ENCODE results near the gene MAST4.

Gene MAST4

DNA sequence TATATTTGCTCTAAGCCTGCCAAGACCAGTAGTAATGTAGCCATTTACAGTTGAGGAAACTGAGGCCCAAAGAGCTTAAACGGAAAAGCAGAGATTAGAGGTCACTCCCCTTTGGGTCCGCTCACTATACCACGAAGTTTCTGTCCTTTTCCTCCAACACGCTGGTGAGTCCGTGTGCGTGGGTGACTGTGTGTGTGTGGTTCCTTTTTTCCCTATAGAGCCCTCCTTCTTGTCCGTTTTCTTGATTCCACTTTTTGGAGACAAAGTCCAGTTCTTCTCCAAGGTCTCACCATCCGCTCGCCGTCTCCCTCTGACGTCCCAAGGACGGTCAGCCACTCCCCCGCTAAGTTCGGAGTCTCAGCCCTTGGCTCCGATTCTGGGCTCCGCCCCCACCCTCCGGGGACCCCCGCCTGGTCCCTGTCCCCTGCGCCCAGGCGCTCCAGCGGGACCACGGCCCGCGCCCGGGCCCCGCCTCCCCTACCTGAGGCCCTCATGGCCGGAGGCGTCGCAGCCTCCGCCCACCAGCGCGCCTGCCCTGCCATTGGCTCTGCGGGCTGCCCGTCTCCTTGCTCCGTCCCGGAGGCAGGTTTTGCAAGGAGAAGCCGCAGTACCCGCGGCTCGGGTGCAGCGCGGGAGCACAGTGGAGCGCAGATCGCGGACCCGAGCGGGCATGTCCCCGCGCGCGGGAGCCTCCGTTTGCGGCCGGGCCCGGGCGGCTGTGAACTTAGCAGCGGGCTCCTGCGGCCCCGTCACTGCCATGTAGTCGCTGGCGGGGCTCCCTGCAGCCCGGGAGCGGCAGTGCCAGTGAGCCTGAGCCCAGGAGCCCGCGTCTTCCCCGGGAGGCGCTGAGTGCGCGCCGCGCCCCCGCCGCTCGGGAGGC lies at the start of gene MAST4:
MAST4 (plus strand) TSS at position 638 of the 880 bp plus-strand sequence. CDS start 263 bp downstream, outside the sequence.
- no peak for FAIRE-seq

- no peak for FAIRE-seq
Observed at GRCh38 chr5:66546541-66546940, 49.7 kb upstream of the MAST4 start.

DNA sequence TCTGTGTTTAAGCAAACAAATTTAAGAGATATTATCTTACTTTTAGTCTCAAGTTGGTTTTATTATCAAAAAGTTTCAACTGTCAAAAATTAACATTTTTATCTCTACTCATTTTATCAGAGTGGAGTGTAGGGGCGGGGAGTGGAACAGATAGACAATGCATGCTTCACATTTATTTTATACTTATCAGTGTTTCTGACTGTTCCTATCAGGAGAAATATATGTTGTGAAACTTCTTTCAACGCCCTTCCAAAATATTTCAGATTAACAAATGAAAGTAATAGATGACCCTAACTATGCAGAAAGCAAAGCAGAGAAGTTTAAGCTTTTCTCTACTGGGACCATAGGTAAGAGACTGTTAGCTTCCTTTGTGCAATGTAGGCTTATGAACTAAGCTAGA lies 44.9 kb upstream of the MAST4 start:
- no peak for FAIRE-seq

DNA sequence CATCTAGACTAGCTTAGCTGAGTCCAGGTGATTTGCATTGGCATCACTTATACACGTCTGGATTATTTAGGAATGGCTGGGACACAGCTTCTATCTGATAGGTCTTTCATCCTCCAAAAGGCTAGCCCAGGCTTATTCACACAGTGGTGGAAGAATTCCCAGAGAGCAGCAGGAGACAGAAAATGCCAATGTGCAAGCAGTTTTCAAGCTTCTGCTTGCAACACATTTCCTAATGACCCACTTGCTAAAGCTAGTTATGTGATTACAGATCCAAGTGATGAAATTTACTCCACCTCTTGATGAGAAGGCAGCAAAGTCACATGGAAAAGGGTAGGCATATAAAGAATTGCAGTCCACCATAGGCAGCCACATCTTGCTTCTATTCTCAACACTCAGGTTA lies 44.2 kb upstream of the MAST4 start:
- no peak for FAIRE-seq

GRCh38 chr5:66553368-66553912 lies 42.8 kb upstream of the MAST4 start:
- no peak for FAIRE-seq

DNA sequence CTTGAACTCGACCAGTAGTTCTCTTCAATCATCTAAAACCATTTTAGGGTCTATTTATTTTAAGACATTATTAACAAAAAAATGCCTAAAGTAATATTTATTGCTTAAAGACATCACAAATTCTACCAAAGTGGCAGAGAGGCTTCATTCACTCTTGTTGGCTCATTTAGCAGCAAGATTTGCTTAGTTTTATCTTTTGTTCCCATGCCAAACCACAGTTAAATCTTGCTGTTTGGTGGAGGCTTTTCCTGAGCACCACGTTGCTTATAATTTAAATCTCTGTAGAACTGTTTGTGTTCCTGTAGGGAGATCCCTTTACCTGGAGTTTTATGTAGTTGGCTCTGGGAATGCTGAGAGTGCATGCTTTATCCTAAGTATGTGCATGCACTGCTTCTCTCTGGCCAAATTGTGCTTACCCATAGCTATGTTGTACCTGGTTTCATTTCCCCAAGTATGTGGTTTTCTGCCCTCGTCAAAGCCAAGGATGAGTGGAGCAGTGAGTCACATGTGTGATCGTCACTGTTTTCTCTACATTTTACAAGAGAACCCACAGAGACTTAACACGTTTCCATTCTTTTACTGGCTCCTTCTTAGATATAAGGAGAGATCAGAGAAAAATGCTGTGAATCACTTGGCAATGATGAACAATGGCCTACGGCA lies 42.1 kb upstream of the MAST4 start:
- FAIRE-seq: no peak

DNA sequence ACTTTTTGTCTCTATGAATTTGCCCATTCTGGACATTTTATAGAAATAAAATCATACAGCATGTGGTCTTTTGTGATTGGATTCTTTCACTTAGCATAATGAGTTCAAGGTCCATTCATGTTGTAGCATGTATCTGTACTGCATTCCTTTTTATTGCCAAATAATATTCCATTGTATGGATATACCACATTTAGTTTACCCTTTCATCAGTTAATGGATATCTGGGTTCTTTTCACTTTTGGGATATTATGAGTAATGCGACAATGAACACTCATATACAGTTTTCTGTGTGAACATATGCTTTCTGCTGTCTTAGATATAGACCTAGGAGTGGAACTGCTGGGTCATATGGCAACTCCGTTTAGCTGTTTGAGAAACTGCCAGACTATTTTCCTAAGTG lies 41.3 kb upstream of the MAST4 start:
- no peak for FAIRE-seq

DNA sequence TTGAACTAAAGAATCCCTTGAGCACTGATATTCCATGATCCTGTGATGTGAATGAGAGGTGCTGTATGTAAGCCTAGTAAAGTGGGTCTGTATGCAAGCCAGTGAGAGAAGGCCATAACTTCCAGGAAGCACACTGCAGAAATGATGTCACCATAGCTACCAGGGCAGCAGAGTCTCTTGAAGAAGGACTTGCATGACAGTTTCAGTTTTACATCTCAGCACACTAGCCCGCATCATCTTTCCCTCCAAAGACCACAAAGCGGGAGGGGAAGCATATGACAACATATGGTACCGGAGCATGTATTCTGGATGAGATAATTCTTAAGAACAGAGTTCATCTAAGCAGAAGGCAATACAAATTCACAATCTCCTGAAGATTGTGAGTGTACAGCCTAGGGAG lies 37.6 kb upstream of the MAST4 start:
- FAIRE-seq: no peak

DNA sequence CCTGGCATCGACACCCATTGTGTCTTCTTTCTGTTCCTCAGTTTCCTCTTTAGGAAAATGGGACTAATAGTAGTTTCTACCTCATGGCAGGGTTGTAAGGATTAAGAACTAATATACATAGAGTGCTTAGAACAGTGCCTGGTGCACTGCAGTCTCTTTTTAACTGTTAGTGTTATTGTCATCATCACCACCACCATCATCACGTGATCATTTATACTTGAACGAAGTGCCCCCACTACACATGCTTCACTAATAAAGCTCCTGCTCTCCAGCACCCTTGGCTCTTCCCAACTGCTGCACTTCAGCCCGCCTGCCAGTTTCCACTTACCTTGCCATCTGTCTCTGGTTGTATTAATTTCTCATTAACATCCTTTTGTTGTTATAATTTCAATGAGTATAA lies 35.8 kb upstream of the MAST4 start:
- FAIRE-seq: no peak

DNA sequence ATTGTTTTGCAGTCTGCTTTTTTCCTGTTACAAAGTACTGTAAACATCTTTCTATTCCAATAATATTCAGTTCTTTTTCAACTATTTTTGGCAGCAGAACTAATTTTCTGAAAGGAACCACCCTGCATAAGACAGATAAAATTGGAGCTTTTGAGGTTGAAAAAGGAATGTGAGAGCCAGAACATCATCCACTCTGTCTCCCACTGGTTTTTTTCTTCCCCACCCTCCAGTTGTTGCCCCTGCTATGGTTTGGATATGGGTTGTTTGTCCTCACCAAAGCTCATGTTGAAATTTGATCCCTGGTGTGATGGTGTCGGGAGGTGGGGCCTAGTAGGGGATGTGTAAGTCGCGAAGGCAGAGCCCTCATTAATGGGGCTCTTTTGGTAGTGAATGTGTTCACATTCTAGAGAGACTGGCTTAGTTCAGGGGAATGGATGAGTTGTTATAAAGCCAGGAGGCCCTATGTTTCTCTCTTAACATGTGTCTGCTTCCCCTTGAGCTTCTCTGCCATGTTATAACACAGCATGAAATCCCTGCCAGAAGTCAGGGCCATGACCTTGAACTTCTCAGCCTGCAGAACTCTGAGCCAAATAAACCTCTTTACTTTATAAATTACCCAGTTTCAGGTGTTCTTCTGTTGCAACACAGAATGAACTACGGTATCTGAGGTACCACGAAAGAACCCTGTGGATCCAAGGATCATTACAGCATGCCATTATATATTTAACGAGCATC lies 34.8 kb upstream of the MAST4 start:
- no peak for FAIRE-seq

GRCh38 chr5:66565878-66566277 lies 30.3 kb upstream of the MAST4 start:
- no peak for FAIRE-seq

DNA sequence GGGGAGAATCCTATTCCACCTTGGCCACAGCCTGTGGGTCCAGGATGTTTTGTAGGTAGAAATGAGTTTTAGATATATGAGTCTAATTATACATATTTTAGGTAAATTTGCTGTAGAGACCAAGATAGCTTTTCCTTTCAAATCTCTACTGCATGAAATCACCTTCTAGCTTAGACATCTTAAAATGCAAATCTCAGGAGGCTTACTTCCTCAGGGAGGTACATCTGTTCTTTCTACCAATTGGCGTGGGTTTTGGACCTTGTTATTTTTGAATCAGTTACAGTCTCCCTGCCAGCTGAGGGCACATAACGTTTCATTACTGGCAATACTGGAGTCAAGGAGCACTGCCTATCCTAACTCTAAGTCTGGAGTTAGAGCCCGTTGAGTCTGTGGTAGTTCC lies 28.7 kb upstream of the MAST4 start:
- no peak for FAIRE-seq

- no peak for FAIRE-seq
Observed at GRCh38 chr5:66570201-66570600, 26.0 kb upstream of the MAST4 start.

- FAIRE-seq: no peak
Observed at GRCh38 chr5:66573733-66574132, 22.5 kb upstream of the MAST4 start.

DNA sequence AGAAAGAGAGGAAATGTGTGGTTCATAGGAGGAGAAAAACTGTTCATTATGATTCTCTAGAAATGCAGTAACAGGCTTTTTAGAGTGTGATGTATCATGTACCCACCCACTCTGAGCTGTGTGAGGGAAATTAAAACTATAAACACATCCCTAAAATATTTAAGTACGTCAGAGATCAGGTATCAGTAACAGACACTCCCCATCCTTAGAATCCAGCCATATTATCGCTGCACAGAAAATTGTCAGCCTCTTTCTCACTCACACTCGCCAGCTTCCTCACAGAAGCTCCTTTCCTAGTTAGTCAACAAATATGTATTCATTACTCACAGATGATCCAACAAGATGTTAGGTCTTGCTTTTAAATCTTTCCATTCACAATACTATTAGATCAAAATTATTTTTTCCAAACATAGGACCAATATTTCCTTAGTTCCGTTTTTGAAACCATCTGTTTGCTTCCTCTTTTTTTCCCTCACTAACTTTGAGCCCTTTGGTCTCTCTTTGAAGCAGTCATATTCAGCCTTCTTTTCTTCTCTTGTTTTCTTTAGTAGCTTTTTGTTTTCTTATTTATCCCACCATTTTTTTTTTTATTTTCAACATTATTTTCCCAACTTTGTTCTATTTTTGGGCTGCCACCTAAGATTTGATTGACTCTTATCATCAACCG lies 13.6 kb upstream of the MAST4 start:
- no peak for FAIRE-seq

- no peak for FAIRE-seq
Observed at GRCh38 chr5:66585291-66585690, 10.9 kb upstream of the MAST4 start.

- no peak for FAIRE-seq
Observed at GRCh38 chr5:66587771-66588170, 8.4 kb upstream of the MAST4 start.

DNA sequence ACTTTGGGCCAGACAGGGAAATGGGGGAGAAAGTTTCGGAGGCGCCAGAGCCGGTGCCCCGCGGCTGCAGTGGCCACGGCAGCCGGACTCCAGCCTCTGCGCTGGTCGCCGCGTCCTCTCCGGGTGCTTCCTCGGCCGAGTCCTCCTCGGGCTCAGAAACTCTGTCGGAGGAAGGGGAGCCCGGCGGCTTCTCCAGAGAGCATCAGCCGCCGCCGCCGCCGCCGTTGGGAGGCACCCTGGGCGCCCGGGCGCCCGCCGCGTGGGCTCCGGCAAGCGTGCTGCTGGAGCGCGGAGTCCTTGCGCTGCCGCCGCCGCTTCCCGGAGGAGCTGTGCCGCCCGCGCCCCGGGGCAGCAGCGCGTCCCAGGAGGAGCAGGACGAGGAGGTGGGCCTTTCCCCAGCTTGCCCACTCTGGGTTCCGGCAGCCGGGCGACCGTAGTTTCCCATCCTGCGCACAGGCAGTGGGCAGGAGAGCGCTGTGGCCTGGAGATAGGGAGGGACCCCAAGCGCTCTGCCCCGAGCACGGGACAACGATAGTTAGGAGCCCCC lies 516 bp downstream of the MAST4 start:
- no peak for FAIRE-seq

GRCh38 chr5:66597183-66597757 lies 1.1 kb downstream of the MAST4 start:
- FAIRE-seq: no peak

- no peak for FAIRE-seq
Observed at GRCh38 chr5:66602621-66603020, 6.4 kb downstream of the MAST4 start.

GRCh38 chr5:66603164-66603563 lies 7.0 kb downstream of the MAST4 start:
- no peak for FAIRE-seq

DNA sequence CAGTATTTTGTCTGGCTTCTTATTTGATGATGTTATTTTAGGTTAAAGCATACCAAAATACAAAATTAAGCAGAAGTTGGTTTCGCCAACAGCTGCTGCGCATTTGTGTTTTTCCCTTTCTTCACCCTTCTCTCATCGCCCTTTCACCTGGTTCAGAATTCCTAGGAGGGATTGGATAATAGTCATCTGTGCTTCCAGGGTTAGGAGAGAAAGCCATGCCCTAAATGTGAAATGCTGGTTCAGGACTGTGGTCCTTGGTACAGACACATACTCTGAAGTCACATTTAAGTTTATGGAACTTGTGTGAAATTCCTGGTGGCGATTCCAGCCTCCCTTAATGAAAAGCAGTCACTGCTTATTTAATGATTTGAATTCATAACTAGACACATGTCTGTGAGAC lies 7.7 kb downstream of the MAST4 start:
- no peak for FAIRE-seq

All from TTC549 (cell line).